RPMI8226 (cell line): ENCODE results near the gene STX18.
"Not testable (repeated sequence)": the region's sequence is repeated elsewhere in the genome, so short reads cannot be mapped to it uniquely, and the experiment has no call there.

ENCODE experiments used
- DNase-seq: peaks from one replicate; pipeline ENCODE4 v3.0.0-alpha.2; 2015

The STX18 gene

DNA sequence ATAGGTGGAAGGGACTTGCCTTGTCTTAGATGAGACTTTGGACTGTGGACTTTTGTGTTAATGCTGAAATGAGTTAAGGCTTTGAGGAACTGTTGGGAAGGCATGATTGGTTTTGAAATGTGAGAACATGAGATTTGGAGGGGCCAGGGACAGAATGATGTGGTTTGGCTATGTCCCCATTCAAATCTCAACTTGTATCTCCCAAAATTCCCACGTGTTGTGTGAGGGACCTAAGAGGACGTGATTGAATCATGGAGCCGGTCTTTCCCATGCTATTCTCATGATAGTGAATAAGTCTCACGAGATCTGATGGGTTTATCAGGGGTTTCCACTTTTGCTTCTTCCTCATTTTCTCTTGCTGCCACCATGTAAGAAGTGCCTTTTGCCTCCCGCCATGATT lies 10.2 kb upstream of the STX18 start:
- DNase-seq, result not testable (repeated sequence)

DNA sequence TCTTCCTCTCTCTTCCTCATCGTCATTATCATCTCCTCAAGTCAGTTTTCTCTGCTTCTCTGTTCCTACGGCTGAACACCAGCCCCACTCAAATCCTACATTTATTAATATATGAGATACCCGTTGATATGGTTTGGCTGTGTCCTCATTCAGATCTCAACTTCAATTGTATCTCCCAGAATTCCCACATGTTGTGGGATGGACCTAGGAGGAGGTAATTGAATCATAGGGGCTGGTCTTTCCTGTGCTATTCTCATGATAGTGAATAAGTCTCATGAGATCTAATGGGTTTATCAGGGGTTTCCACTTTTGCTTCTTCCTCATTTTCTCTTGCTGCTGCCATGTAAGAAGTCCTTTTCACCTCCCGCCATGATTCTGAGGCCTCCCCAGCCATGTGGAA lies 8.3 kb upstream of the STX18 start:
- not testable (repeated sequence) for DNase-seq

DNA sequence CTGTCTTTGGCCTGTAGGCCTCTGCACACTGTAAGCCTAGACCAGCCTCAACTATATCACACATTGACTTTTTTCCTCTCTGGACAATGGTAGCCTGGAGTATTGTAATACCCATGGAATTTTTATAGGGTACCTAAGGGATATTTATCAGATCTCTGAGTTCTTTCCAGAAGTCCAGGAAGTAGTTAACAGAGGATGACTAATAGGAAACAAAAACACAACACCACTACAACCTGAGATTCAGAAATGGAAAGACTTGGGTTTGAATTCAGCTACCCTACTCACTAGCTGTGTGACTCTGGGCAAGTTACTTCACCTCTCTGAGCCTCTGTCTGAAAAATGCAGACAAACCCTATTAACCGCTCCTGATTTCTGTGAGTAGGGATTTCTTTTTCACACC lies 7.7 kb upstream of the STX18 start:
- no peak for DNase-seq

DNA sequence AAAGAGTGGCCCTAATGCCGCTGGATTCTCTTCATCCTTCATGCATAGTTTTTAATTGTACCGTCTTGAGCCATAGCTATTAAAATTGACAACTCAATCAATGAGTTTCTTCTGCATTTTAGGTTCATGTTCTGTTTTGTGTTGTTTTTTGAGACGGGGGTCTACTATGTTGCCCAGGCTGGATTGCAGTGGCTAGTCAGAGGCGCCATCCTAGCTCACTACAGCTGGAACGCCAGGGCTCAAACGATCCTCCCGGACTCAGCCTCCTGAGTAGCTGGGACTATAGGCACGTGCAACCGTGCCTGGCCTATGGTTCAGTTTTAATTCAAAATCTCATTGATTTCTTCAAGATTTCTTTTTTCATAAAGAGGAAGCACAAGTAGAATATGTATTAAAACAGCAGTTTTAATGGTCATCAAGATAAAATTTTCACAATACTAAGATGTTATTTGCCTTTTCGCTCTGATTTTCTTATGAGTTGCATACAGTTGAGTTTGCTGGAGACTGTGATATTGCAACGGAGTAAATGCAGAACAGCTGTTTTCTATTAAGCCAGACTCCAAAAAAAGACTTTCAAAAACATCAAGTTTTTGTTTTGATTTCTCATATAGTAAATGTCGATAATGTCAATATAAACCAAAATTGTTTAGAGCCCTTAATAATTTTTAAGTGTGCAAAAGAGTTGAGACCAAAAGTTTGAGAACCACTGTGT lies 1.1 kb upstream of the STX18 start:
- DNase-seq, result peak; percentile 11

DNA sequence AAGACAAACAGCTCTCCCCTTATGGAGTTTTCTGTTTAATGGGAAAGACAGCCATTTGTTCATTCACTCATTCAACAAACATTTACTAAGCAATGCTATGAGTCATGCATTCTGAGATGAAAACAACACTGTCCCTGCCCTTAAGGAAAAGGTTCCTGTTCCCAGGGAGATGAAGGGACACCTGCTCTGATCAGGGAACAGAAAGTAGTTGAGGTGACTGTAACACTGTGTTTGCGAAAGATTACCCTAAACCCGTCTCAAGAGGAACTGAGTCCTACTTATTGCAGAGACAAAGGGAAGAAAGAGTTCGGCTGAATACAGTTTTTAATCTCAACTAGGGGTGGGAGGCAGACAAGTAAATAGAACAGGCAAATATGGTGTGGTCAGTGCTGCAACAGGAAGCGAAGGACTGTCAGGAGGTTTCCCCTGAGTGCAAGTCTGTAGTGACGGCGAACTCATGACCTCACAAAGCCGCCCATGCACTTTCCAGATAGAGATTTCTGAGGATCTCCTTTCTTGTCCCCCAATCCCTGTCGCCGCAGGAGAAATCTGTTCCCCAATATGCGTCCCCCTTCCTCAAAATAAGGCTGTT lies 712 bp downstream of the STX18 start:
- peak; percentile 15 for DNase-seq

DNA sequence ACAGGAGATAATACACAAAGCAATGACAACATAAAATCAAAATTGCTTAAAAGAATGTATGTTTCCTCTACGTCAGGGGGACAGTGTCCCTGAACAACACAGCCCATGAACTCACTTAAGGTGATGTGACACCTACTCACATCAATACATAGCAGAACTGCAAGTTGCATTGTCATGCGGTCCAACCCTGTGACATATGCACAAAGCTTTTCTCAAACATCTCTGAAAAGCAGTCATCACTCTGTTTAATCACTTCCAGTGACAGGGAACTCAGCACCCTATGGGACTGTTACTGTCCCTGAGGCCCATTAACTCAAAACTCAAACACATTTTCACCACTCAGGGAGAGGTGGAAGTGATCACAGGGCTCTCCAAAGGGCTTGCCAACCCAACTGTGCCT lies 2.4 kb downstream of the STX18 start:
- DNase-seq, result no peak

DNA sequence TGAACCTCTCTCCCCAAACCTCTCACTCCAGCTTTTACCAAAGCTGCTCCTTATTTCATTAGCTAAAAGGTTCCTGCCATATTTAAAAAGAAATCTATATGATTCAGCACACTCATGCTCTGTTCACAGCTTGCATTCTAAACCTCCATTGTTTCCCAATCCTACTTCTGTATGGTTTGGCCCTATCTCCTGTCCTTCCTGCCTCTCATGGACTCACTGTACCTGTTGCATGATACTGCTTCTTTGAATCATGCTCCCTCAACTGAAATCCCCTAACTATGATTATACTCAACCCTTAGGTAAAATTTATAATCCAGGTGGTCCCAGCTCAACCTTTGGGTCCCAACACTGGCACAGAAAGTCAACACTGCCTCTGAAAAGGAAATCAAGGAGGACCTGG lies 6.3 kb downstream of the STX18 start:
- no peak for DNase-seq

DNA sequence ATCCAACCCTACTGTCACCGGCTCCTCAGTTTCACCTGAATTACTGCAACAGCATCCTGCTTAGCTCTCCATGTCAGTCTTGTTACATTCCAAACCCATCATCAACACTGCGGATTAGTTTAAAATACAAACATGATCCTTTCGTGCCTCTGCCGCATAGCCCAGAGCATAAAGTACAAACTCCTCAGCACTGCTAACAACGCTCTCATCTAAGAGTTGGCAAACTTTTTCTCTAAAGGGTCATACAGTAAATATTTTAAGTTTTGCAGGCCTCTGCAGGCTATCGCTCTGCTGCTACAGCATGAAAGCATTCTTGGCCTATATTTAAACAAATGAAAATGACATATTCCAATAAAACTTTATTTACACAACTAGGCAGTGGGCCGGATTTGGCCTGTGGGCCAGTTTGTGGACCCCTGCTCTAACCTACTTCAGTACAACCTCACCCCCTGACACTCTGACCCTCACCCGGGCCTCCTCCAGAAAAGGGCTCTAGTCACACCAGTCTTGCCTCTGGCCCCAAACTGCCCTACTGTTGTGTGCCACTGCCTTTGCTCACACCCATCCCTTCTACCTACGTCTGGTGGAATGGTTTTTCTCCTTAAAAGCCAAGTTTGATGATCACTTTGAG lies 7.2 kb downstream of the STX18 start:
- no peak for DNase-seq

DNA sequence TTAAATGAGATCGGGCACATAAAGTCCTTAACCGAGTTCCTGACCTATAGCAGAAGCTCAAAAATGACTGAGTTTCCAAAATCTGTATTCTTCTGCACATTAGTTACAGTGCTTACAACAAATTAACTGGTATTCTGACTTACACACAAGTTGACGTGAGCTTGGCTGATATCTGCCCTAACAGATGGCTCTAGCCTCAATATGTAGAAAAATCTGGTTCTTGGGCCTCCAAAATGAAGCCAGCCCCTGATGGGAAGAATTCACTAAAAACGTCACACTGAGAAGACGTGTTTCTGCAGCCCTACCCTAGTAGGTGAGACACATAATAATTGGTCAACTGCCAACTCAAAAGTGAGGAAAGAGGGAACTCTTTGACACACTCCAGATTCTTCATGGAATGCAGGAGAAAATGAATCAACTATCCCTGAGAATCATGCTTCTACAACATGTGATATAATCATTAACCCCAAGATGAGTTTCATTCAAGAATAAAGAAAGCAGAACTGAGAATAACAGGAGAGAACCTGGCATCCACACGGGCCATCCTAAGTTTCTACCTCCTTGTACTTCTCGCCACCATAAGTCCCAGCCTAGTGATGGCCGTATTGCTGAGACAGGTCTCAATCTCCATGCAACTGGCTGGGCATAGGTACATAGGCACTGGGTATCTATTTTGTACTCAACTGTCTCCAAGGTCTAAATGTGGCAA lies 8.2 kb downstream of the STX18 start:
- no peak for DNase-seq

DNA sequence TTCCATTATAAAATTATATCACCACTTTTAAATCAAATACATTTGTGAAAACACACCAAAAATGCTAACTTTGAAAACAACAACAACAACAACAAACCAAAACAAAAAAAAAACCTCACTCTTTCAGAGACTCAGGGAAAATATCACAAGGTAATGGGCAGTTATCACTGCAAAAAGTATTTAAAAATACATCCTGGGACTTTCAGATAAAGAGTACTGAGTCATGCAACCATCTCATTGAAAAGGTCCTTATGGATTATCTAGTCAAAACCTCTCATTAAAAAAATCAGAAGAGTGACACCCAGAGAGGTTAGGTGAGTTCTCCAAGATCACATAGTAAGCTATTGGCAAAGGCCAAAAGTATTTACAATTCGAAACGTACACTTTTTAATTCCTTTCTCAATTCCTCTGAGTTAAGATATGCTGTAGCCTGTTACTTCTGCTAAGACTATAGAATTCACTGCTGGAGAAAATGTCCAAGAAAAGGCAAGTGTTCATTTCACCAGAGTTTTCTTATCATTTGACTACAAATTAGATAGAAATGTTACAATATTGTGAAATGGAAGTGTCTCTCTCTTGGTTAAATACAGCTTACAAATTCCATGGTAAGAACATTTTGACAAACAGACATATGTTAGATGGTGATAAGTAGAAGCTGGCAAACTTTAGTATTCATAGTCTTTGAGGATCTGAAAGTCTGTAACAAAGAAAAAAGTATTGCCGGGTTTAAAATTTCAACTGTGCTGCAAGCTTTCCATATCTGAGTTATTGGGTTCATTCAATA lies 9.3 kb downstream of the STX18 start:
- no peak for DNase-seq

DNA sequence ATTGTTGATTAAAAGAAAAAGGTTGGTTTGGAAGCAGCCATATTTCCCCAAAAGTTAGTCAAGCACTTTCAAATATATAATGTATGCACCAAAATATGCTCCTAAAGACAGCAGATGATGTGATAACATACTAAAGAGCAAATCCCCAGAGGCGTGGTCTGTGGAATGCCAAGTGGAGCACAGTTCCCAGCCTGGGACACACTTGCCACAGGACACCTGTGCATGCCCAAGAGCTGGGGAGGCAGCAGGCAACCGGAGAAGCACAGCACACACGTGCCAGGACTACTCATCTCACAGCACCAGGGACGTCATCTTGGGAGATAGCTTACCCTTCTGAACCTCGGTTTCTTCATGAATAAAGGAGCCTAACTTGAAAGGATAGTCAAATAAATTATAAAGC lies 12.5 kb downstream of the STX18 start:
- no peak for DNase-seq

DNA sequence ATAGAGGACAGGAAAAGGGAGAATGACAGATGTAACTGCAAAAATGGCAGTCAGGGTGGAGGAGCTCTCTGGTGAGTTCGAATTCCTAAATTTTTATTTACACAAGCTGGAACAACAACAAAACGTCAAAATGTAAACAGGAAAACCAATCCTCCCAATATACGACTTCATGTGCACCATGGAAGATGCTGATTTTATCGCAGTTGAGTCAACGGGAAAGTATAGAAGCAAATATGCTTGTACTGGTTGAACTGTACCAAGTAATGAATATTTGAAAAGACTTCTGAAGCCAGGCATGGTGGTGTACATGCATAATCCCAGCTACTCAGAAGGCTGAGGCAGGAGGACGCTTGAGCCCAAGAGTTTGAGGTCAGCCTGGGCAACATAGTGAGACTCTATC lies 15.4 kb downstream of the STX18 start:
- DNase-seq, result no peak

DNA sequence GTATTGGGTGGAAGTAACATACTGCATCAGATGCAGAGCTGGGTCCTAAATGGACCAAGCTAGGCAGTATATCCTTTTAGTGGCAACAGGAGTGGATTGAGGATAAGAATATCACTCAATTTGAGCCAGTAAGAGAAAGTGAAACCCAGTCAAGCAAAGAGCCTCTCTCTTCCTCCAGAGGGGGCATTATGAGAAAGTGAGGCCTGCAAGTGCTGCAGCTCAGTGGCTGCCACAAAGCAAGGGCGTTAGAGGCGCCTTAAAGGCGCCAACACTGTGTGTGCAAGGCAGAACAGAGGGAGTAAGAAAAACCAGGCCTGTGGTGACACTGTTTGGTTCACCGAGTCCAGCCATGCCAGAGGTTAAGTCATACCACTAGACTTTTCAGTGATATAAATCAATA lies 17.5 kb downstream of the STX18 start:
- DNase-seq, result peak; percentile 23

DNA sequence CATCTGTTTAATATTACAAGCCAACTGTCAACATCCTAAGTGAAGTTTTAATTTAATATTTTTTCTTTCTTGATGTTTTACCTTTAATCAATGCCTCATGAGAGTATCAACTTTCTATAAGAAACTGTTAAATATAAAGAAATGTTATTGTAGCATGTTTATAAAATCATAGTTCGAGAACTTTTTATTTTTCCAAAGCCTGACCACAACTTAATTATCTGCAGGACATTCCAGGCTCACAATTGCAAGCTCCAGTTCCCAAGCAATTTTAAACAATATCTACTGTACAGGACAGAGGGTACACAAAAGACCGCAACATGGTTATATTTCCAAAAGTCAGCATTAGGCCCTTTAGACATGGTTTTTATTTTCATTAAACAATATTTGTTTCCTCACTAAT lies 20.1 kb downstream of the STX18 start:
- DNase-seq, result no peak

DNA sequence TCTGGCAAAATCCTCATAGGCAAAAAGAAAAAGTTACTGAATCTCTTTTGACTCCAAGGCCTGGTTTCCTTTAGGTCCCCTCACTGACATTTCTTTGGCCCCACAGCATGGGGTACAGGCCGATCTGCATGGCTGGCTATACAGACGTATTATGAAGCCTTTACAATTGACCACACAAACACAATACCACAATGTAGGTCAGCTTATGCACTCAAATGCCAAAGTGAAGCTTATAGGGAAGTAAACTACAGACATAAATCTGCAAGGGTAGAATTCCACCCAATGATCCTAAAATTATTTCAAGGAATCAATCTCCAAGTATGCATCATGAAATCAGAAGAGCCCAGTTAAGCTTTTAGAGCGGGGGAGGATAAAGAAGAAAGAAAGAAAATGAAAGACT lies 20.7 kb downstream of the STX18 start:
- no peak for DNase-seq

DNA sequence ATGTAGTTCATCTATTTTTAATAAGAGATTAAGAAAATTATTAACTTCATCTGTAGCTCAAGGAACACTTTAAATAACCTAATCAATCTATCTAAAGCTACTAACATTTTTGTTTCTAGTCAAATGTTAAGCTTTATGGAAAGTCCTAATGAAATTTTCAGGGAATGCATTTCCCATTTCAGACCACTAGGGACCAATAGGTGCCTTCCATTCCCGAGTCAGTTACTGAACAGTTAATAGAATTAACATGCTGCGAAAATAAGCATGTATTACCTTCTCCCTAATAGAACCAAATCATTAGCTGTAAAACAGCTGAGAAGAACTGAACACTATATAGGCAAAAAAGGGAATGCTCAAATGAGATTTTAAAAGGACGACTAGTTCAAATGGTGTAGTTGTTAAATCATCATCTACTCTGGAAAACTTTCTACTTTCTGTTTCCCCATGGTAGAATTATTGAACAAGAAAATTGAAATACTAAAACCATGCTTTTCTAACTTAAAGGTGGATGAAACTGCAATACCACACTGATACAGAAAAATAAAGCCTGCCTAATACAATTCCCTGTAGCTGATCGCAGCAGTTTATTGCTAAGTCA lies 22.5 kb downstream of the STX18 start:
- DNase-seq, result no peak

DNA sequence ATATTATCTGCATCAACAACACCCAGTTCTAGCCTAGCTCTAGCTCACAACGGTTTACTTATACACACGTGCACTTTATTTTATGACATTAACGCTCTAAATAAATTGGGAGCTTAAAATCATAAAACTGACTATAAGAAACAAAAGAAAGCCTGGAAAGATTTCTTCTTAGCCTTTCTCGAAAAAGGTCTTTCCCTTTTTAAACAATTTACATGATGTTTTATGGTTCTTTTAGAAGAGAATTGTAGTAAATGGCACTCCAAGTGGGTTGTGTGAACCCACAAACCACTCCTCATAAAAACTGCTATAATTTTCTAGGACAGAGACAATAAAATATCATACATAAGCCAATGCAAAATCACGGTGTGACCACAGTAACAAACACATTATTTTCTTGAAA lies 23.1 kb downstream of the STX18 start:
- DNase-seq, result no peak

DNA sequence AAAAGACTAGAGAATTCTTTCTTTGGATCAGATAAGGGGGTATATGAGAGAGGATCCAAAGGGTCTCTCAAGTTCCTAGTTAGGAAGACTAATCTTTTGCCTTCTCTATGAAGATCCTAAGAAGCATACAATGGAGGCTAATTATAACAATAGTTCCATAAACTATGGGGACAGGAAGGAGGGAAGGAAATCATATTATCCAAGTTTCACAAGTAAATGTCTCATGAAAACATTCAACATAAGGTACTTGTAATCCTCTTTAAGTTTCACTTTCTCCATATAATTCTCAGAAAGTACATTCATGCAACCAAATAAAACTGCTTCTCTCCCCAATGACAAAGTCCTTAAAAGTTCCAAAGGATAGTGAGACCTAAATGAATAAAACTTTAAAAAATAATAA lies 27.1 kb downstream of the STX18 start:
- DNase-seq, result no peak

DNA sequence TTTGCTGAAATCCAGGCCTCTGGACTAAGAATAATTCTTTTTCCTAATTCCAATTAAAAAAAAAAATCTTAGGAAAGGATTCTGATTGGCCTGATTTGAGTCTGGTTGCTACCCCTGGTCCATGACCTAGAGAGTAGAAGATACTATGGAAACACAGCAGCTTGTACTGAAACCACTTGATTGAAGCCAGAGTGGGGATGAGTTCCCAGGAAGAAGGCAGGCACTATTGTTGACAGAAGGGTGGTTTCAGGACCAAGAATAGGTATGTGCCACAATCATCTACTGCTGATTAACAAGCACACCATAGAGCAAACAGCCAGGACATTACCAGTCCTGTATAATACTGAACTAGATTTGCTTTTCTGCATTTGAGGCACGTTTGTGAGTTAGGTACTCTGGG lies 29.6 kb downstream of the STX18 start:
- DNase-seq, result no peak

DNA sequence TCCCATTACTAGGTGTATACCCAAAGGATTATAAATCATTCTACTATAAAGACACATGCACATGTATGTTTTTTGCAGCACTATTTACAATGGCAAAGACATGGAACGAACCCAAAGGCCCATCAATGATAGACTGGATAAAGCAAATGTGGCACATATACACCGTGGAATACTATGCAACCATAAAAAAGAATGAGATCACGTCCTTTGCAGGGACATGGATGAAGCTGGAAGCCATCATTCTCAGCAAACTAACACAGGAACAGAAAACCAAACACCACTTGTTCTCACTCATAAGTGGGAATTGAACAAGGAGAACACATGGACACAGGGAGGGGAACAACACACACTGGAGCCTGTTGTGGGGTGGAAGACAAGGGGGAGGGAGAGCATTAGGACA lies 31.2 kb downstream of the STX18 start:
- not testable (repeated sequence) for DNase-seq

DNA sequence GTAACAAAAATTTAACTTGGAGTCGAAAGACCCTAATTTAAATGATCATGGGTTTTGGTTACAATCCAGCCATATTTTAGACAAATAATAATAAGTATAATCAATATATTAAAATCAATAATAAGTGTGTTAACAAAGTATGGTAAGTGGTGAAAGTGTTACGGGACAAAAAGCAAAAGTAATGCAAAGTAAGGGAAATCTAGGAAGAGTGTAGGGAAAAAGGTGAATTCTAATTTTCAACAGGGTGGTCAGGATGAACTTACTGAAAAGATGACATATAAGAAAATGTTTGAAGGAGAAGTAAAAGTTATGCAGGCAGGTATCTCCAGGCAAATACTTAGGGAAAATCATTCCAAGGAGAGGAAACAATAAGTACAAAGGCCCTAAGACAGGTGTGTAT lies 32.3 kb downstream of the STX18 start:
- DNase-seq, result no peak

DNA sequence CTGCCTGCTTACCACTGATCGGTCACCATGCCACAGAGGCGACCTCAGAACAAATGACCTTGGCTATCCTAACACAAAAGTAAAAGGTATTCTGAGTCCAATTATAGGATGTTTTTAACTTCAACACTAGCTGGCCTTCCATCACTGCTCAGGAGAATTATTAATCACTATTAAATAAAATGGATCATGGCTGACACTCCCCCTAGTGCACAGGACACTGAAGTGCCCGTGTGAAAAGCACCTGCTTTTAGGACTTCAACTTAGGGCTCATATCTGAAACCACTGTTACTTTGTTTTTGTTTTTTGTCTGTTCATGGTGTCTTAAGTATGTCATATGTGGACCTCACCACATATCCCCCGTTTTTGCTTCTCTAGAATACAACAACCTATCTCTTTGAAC lies 33.9 kb downstream of the STX18 start:
- DNase-seq, result no peak

DNA sequence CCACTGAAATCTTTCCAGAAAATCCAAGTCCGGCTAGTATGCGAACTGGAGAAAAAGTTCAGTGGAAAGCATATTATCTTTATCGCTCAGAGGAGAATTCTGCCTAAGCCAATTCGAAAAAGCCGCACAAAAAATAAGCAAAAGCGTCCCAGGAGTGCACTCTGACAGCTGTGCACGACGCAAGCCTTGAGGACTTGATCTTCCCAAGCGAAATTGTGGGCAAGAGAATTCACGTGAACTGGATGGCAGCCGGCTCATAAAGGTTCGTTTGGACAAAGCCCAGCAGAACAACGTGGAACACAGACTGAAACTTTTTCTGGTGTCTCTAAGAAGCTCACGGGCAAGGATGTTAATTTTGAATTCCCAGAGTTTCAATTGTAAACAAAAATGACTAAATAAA lies 34.4 kb downstream of the STX18 start:
- DNase-seq, result no peak
